WTC11 (cell line): ENCODE results near the gene CDKN3. TPM values are rescaled to one million over a fixed set of nuclear protein-coding genes. Genes with fewer than 3 reads are reported as not detected.

Experiments
- ATAC-seq: fragments of 200-7000 bp; cut with Tn5 transposase; 2 replicates; pipeline ENCODE4 v1.10.0; 2021; ENCODE audit warnings: mild to moderate bottlenecking, moderate library complexity
- CTCF ChIA-PET: fragments of 300-600 bp; sonication (Branson Sonifier 250); formaldehyde crosslinking; loops from one replicate; lab custom pipeline; 2021; ENCODE audit warnings: antibody characterized with exemption; lab: Charles Lee
- POLR2A ChIA-PET: fragments of 350-600 bp; sonication (Branson Sonifier 250); formaldehyde crosslinking; loops from one replicate; lab custom pipeline; 2021; ENCODE audit warnings: antibody characterized with exemption; lab: Charles Lee
- DNase-seq: peaks from one replicate; pipeline ENCODE4 v3.0.0; 2021; ENCODE audit warnings: low spot score
- H3K27ac Mint-ChIP-seq: 2 replicates; pipeline ENCODE4 v1.8.0; 2021; ENCODE audit warnings: mixed read lengths
- H3K27me3 Mint-ChIP-seq: 2 replicates; pipeline ENCODE4 v1.8.0; 2021; ENCODE audit warnings: low read depth, mild to moderate bottlenecking, moderate library complexity, mixed read lengths
- H3K36me3 Mint-ChIP-seq: 2 replicates; pipeline ENCODE4 v1.8.0; 2021; ENCODE audit warnings: mixed read lengths
- H3K4me1 Mint-ChIP-seq: 2 replicates; pipeline ENCODE4 v1.8.0; 2022; ENCODE audit warnings: mixed read lengths
- H3K4me3 Mint-ChIP-seq: 2 replicates; pipeline ENCODE4 v1.8.0; 2021; ENCODE audit warnings: mild to moderate bottlenecking, moderate library complexity, mixed read lengths
- H3K9me3 Mint-ChIP-seq: 2 replicates; pipeline ENCODE4 v1.8.0; 2021; ENCODE audit warnings: mixed read lengths
- AR ChIP-seq: fragments of 250-450 bp; sonication (Bioruptor Pico); IDR thresholded peaks from 2 replicates; pipeline ENCODE4 v1.9.0; 2021; ENCODE audit warnings: mild to moderate bottlenecking
- ATF1 ChIP-seq: sonication (generic); formaldehyde crosslinking; IDR thresholded peaks from 2 replicates; pipeline ENCODE4 v1.8.1; 2023; ENCODE audit warnings: mild to moderate bottlenecking, moderate library complexity, missing genetic modification reagents
- CREM ChIP-seq: sonication (generic); formaldehyde crosslinking; IDR thresholded peaks from 2 replicates; pipeline ENCODE4 v1.8.1; 2022; ENCODE audit warnings: mild to moderate bottlenecking, missing genetic modification reagents, moderate library complexity
- E2F5 ChIP-seq: sonication (generic); formaldehyde crosslinking; IDR thresholded peaks from 2 replicates; pipeline ENCODE4 v1.8.1; 2022; ENCODE audit warnings: mild to moderate bottlenecking, moderate library complexity, missing genetic modification reagents
- ERG ChIP-seq: fragments of 250-450 bp; sonication (Bioruptor Pico); IDR thresholded peaks from 2 replicates; pipeline ENCODE4 v1.8.0; 2021; ENCODE audit warnings: mild to moderate bottlenecking
- ESRRA ChIP-seq: sonication (generic); formaldehyde crosslinking; IDR thresholded peaks from 2 replicates; pipeline ENCODE4 v1.8.1; 2022; ENCODE audit warnings: mild to moderate bottlenecking, missing genetic modification reagents, borderline replicate concordance
- ETV6 ChIP-seq: sonication (generic); formaldehyde crosslinking; IDR thresholded peaks from 2 replicates; pipeline ENCODE4 v1.8.1; 2022; ENCODE audit warnings: mild to moderate bottlenecking, missing genetic modification reagents
- FOXJ3 ChIP-seq: sonication (generic); formaldehyde crosslinking; IDR thresholded peaks from 2 replicates; pipeline ENCODE4 v1.9.0; 2021; ENCODE audit warnings: missing genetic modification reagents, mild to moderate bottlenecking, borderline replicate concordance
- GABPB1 ChIP-seq: sonication (generic); formaldehyde crosslinking; IDR thresholded peaks from 2 replicates; pipeline ENCODE4 v1.8.1; 2023; ENCODE audit warnings: mild to moderate bottlenecking, missing genetic modification reagents
- GTF2I ChIP-seq: fragments of 250-450 bp; sonication (Bioruptor Pico); conservative IDR thresholded peaks from 2 replicates; pipeline ENCODE4 v1.4.0; 2021; ENCODE audit warnings: mild to moderate bottlenecking
- KAT7 ChIP-seq: sonication (generic); formaldehyde crosslinking; IDR thresholded peaks from 2 replicates; pipeline ENCODE4 v1.8.1; 2023; ENCODE audit warnings: missing genetic modification reagents, mild to moderate bottlenecking, borderline replicate concordance
- MAX ChIP-seq: sonication (generic); formaldehyde crosslinking; IDR thresholded peaks from 2 replicates; pipeline ENCODE4 v1.8.0; 2022; ENCODE audit warnings: mild to moderate bottlenecking, missing genetic modification reagents
- MLX ChIP-seq: sonication (generic); formaldehyde crosslinking; IDR thresholded peaks from 2 replicates; pipeline ENCODE4 v1.8.1; 2023; ENCODE audit warnings: mild to moderate bottlenecking, missing genetic modification reagents, moderate library complexity
- NFYB ChIP-seq: sonication (generic); formaldehyde crosslinking; conservative IDR thresholded peaks from 2 replicates; pipeline ENCODE4 v1.8.0; 2022; ENCODE audit warnings: low read depth, missing genetic modification reagents
- NR3C1 ChIP-seq: sonication (generic); formaldehyde crosslinking; conservative IDR thresholded peaks from 2 replicates; pipeline ENCODE4 v1.8.1; 2023; ENCODE audit warnings: low read depth, mild to moderate bottlenecking, missing genetic modification reagents
- PRRX2 ChIP-seq: fragments of 250-450 bp; sonication (Bioruptor Pico); IDR thresholded peaks from 2 replicates; pipeline ENCODE4 v1.8.0; 2021; ENCODE audit warnings: mild to moderate bottlenecking
- SMAD4 ChIP-seq: sonication (generic); formaldehyde crosslinking; IDR thresholded peaks from 2 replicates; pipeline ENCODE4 v1.8.0; 2022; ENCODE audit warnings: mild to moderate bottlenecking, missing genetic modification reagents
- SP1 ChIP-seq: sonication (generic); formaldehyde crosslinking; conservative IDR thresholded peaks from 2 replicates; pipeline ENCODE4 v1.8.1; 2022; ENCODE audit warnings: missing genetic modification reagents
- TP53 ChIP-seq: sonication (generic); formaldehyde crosslinking; IDR thresholded peaks from 2 replicates; pipeline ENCODE4 v1.8.1; 2023; ENCODE audit warnings: mild to moderate bottlenecking, missing genetic modification reagents
- USF2 ChIP-seq: sonication (generic); formaldehyde crosslinking; IDR thresholded peaks from 2 replicates; pipeline ENCODE4 v1.8.1; 2023; ENCODE audit warnings: mild to moderate bottlenecking, missing genetic modification reagents, moderate library complexity
- ZBTB21 ChIP-seq: sonication (generic); formaldehyde crosslinking; IDR thresholded peaks from 2 replicates; pipeline ENCODE4 v1.8.1; 2023; ENCODE audit warnings: mild to moderate bottlenecking, missing genetic modification reagents, borderline replicate concordance
- ZNF121 ChIP-seq: sonication (generic); formaldehyde crosslinking; IDR thresholded peaks from 2 replicates; pipeline ENCODE4 v1.8.0; 2023; ENCODE audit warnings: missing genetic modification reagents
- ZNF219 ChIP-seq: sonication (generic); formaldehyde crosslinking; IDR thresholded peaks from 2 replicates; pipeline ENCODE4 v1.8.0; 2023; ENCODE audit warnings: missing genetic modification reagents, mild to moderate bottlenecking, borderline replicate concordance
- ZNF317 ChIP-seq: sonication (generic); formaldehyde crosslinking; IDR thresholded peaks from 2 replicates; pipeline ENCODE4 v1.8.1; 2023; ENCODE audit warnings: low read depth, mild to moderate bottlenecking, moderate library complexity, missing genetic modification reagents, borderline replicate concordance
- total RNA-seq: library from RNA; stranded (reverse); gene quantifications from 3 replicates; pipeline ENCODE4 v1.2.3, GENCODE V29; 2021

The CDKN3 gene
- total RNA-seq, 1 experiment from 2014 or later = 55.4 TPM

GRCh38 chr14:54349713-54350112, 47.1 kb upstream of the CDKN3 start (continued):
- TF ChIP-seq FOXJ3 (CRISPR knock-in tag) = no peak
- no peak for TF ChIP-seq E2F5 (CRISPR knock-in tag)
- no peak for TF ChIP-seq SP1 (CRISPR knock-in tag)
- no peak for TF ChIP-seq ESRRA (CRISPR knock-in tag)
- TF ChIP-seq ZNF219 (CRISPR knock-in tag) = no peak
- TF ChIP-seq NR3C1 (CRISPR knock-in tag) = no peak

GRCh38 chr14:54350203-54350602, 46.6 kb upstream of the CDKN3 start:
- ATAC-seq (no peak), DNase-seq (no peak)
- peaks cover 23% of the 10 kb centered on the region for H3K9me3 Mint-ChIP-seq
- ChIA-PET POLR2A (no interaction called here), CTCF (interaction anchor here (0.9 to 3.7 kb wide), 6 partner anchors 12 to 811 kb away, joined by 3 to 42 read pairs (median 21); partner anchors contain the start of genes BMP4 and CDKN3)
- TF ChIP-seq AR (no peak), ZNF121 (CRISPR knock-in tag) (no peak), ATF1 (CRISPR knock-in tag) (no peak), ETV6 (no peak), SP1 (CRISPR knock-in tag) (no peak), SMAD4 (no peak), MLX (CRISPR knock-in tag) (no peak)
- H3K4me1 Mint-ChIP-seq = peaks cover 42% of the 10 kb centered on the region
- no peak overlapping the region for H3K27ac Mint-ChIP-seq
- no peak overlapping the region for H3K4me3 Mint-ChIP-seq
- peaks cover 26% of the 10 kb centered on the region for H3K36me3 Mint-ChIP-seq
- H3K27me3 Mint-ChIP-seq = no peaks in the 10 kb centered on the region; the same call in 1 of the 2 replicates

- POLR2A ChIA-PET = no interaction called here
- no peak for ATAC-seq
- Mint-ChIP-seq H3K9me3 (peaks cover 25% of the 10 kb centered on the region), H3K4me1 (peaks cover 36% of the 10 kb centered on the region), H3K27me3 (no peaks in the 10 kb centered on the region; the same call in 1 of the 2 replicates)
- TF ChIP-seq NFYB (CRISPR knock-in tag) = no peak
- peak; percentile 31; the same call in 1 of the 2 replicates for TF ChIP-seq GABPB1
- TF ChIP-seq, all 79 proteins: peak for 1
- no peak overlapping the region for H3K27ac Mint-ChIP-seq
- no peak for DNase-seq
- no peak overlapping the region for H3K4me3 Mint-ChIP-seq
- CTCF ChIA-PET = interaction anchor here (0.9 to 1.1 kb wide), 2 partner anchors 15 to 399 kb away, joined by 3 to 4 read pairs; no protein-coding TSS in a partner anchor
- peaks cover 27% of the 10 kb centered on the region for H3K36me3 Mint-ChIP-seq
Measured at GRCh38 chr14:54353266-54353665, 43.5 kb upstream of the CDKN3 start.

GRCh38 chr14:54353694-54354093, 43.1 kb upstream of the CDKN3 start:
- H3K27ac Mint-ChIP-seq = no peak overlapping the region
- H3K27me3 Mint-ChIP-seq = no peaks in the 10 kb centered on the region; the same call in 1 of the 2 replicates
- H3K4me1 Mint-ChIP-seq = peaks cover 32% of the 10 kb centered on the region
- DNase-seq = no peak
- POLR2A ChIA-PET = no interaction called here
- H3K9me3 Mint-ChIP-seq = peaks cover 25% of the 10 kb centered on the region
- H3K4me3 Mint-ChIP-seq = no peak overlapping the region
- TF ChIP-seq PRRX2 (CRISPR knock-in tag) = no peak
- TF ChIP-seq GABPB1 = no peak
- TF ChIP-seq ATF1 (CRISPR knock-in tag) = no peak
- TF ChIP-seq KAT7 (CRISPR knock-in tag) = no peak
- TF ChIP-seq USF2 = no peak
- no peak for TF ChIP-seq ERG (CRISPR knock-in tag)
- TF ChIP-seq ZBTB21 (CRISPR knock-in tag) = no peak
- no peak for TF ChIP-seq ZNF317 (CRISPR knock-in tag)
- TF ChIP-seq MAX (CRISPR knock-in tag) = no peak
- no peak for TF ChIP-seq TP53
- TF ChIP-seq ZNF219 (CRISPR knock-in tag) = no peak
- TF ChIP-seq SMAD4 = no peak
- TF ChIP-seq GTF2I = no peak
- no peak for TF ChIP-seq CREM (CRISPR knock-in tag)
- H3K36me3 Mint-ChIP-seq = peaks cover 27% of the 10 kb centered on the region
- CTCF ChIA-PET = interaction anchor here (0.9 to 1.1 kb wide), 2 partner anchors 15 to 400 kb away, joined by 3 to 4 read pairs; no protein-coding TSS in a partner anchor
- no peak for ATAC-seq
